ENCODE results near the gene ANKS1B. TPM values are rescaled to one million over a fixed set of nuclear protein-coding genes. Genes with fewer than 3 reads are reported as not detected.

The ANKS1B gene
- total RNA-seq, 1 experiment from 2014 or later: 0.61 TPM

DNA sequence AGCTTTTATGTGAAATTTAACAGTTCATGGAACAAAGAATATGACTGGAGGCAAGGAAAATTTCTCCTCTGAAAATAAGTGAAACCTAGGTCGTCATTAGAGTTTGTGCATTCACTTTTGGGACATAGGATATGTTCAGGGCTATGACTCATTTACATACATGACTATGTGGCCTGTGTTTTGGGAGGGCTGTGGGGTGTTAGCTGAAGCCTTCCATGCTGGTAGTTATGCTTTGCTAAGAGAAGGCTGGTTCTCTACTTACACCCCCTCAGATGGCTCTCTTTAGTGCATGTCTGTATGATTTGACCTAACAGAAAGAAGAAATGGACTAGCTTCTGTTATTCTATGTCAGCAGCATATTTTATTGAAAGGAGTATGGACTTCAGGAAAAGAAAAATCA, 753.7 kb downstream of the ANKS1B start:
- ChIA-PET POLR2A (no interaction called here), CTCF (no interaction called here)
- Mint-ChIP-seq H3K9me3 (ENCODE audit: unreplicated experiment) (no peaks in the 10 kb centered on the region), H3K27ac (ENCODE audit: unreplicated experiment) (no peak overlapping the region), H3K36me3 (ENCODE audit: insufficient read depth, unreplicated experiment) (no peaks in the 10 kb centered on the region), H3K27me3 (ENCODE audit: insufficient read depth, unreplicated experiment) (peaks cover 3% of the 10 kb centered on the region), H3K4me1 (ENCODE audit: low read depth, unreplicated experiment) (no peaks in the 10 kb centered on the region), H3K4me3 (ENCODE audit: unreplicated experiment) (no peak overlapping the region)
- TF ChIP-seq, protein P1, sequence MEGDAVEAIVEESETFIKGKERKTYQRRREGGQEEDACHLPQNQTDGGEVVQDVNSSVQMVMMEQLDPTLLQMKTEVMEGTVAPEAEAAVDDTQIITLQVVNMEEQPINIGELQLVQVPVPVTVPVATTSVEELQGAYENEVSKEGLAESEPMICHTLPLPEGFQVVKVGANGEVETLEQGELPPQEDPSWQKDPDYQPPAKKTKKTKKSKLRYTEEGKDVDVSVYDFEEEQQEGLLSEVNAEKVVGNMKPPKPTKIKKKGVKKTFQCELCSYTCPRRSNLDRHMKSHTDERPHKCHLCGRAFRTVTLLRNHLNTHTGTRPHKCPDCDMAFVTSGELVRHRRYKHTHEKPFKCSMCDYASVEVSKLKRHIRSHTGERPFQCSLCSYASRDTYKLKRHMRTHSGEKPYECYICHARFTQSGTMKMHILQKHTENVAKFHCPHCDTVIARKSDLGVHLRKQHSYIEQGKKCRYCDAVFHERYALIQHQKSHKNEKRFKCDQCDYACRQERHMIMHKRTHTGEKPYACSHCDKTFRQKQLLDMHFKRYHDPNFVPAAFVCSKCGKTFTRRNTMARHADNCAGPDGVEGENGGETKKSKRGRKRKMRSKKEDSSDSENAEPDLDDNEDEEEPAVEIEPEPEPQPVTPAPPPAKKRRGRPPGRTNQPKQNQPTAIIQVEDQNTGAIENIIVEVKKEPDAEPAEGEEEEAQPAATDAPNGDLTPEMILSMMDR (IDR thresholded peaks at IDR 0.05; ENCODE audit: insufficient read depth in 1 of 2, low read depth in 1 of 2, low read length in 1 of 2, severe bottlenecking in 1 of 2, unreplicated experiment in 1 of 2): no peak
- intact Hi-C loops (cut with micrococcal nuclease; ENCODE audit: unreplicated experiment): no loop called here
- Histone ChIP-seq H3K4me1 (no peaks in the 10 kb centered on the region), H3K27me3 (replicated peaks; ENCODE audit: control insufficient read depth, insufficient read depth, low read length) (no peaks in the 10 kb centered on the region), H3K36me3 (ENCODE audit: control insufficient read depth, insufficient read depth, low read length) (no peaks in the 10 kb centered on the region), H3K4me3 (ENCODE audit: low read depth, low read length) (no peak overlapping the region), H3K9me3 (no peaks in the 10 kb centered on the region)
- BruUV-seq (replicated peaks): no TSS peak
- DNase-seq: no peak

DNA sequence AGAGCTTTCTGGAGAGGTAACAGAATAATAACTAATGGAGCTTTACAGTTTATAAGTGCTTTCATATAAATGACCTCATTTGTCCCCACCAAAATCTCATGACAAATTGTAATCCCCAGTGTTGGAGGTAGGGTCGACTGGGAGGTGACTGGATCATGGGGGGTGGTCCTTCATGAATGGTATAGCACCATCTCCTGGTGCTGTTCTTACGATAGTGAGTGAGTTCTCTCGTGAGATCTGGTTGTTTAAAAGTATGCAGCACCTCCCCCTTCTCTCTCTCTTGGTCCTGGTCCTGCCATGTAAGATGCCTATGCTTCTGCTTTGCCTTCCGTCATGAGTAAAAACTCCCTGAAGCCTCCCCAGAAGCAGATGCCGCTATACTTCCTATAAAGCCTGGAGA, 760.5 kb downstream of the ANKS1B start:
- Mint-ChIP-seq H3K4me3 (ENCODE audit: unreplicated experiment) (no peak overlapping the region), H3K27ac (ENCODE audit: unreplicated experiment) (no peak overlapping the region), H3K27me3 (ENCODE audit: insufficient read depth, unreplicated experiment) (peaks cover 3% of the 10 kb centered on the region), H3K9me3 (ENCODE audit: unreplicated experiment) (no peaks in the 10 kb centered on the region), H3K4me1 (ENCODE audit: low read depth, unreplicated experiment) (no peaks in the 10 kb centered on the region), H3K36me3 (ENCODE audit: insufficient read depth, unreplicated experiment) (no peaks in the 10 kb centered on the region)
- ChIA-PET CTCF (no interaction called here), POLR2A (no interaction called here)
- no peaks in the 10 kb centered on the region for H3K36me3 ChIP-seq (ENCODE audit: control insufficient read depth, insufficient read depth, low read length)
- no peaks in the 10 kb centered on the region for H3K9me3 ChIP-seq
- TF ChIP-seq, protein P1 (IDR thresholded peaks at IDR 0.05; ENCODE audit: insufficient read depth in 1 of 2, low read depth in 1 of 2, low read length in 1 of 2, severe bottlenecking in 1 of 2, unreplicated experiment in 1 of 2): no peak
- H3K4me1 ChIP-seq: no peaks in the 10 kb centered on the region
- BruUV-seq (replicated peaks): no TSS peak
- H3K4me3 ChIP-seq (ENCODE audit: low read depth, low read length): no peak overlapping the region
- no peak for DNase-seq
- intact Hi-C loops (cut with micrococcal nuclease; ENCODE audit: unreplicated experiment): no loop called here
- H3K27me3 ChIP-seq (replicated peaks; ENCODE audit: control insufficient read depth, insufficient read depth, low read length): no peaks in the 10 kb centered on the region

DNA sequence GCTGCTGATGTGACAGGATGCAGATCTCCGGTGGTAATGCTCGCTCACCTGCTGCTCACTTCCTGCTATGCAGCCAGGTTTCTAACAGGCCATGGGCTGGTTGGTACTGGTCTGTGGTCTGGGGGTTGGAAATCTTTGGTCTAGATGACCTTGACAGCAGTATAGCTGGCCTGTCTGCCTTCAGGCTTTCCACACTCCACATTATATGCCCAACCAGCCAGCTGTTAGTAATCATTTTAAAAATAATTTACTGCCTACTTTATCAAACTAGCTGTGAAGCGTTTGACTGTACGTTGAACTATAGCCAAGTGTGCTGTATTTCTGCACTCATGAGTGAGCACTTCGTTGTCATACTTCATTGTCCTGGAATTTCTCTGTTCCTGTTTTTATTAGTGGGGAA, 761.2 kb downstream of the ANKS1B start:
- no TSS peak for BruUV-seq (replicated peaks)
- TF ChIP-seq, protein P1 (IDR thresholded peaks at IDR 0.05; ENCODE audit: insufficient read depth in 1 of 2, low read depth in 1 of 2, low read length in 1 of 2, severe bottlenecking in 1 of 2, unreplicated experiment in 1 of 2): no peak
- Mint-ChIP-seq H3K27me3 (ENCODE audit: insufficient read depth, unreplicated experiment) (peaks cover 3% of the 10 kb centered on the region), H3K27ac (ENCODE audit: unreplicated experiment) (no peak overlapping the region), H3K4me1 (ENCODE audit: low read depth, unreplicated experiment) (no peaks in the 10 kb centered on the region), H3K4me3 (ENCODE audit: unreplicated experiment) (no peak overlapping the region), H3K36me3 (ENCODE audit: insufficient read depth, unreplicated experiment) (no peaks in the 10 kb centered on the region), H3K9me3 (ENCODE audit: unreplicated experiment) (no peaks in the 10 kb centered on the region)
- Histone ChIP-seq H3K36me3 (ENCODE audit: control insufficient read depth, insufficient read depth, low read length) (no peaks in the 10 kb centered on the region), H3K27me3 (replicated peaks; ENCODE audit: control insufficient read depth, insufficient read depth, low read length) (no peaks in the 10 kb centered on the region), H3K9me3 (no peaks in the 10 kb centered on the region), H3K4me3 (ENCODE audit: low read depth, low read length) (no peak overlapping the region), H3K4me1 (no peaks in the 10 kb centered on the region)
- intact Hi-C loops (cut with micrococcal nuclease; ENCODE audit: unreplicated experiment): no loop called here
- no peak for DNase-seq
- POLR2A ChIA-PET: no interaction called here
- CTCF ChIA-PET: no interaction called here

Measured in Caco-2 (cell line).